RWPE2 (cell line): ENCODE measurements around the gene C5.
"Not testable (repeated sequence)": the region's sequence is repeated elsewhere in the genome, so short reads cannot be mapped to it uniquely, and the experiment has no call there.

Source experiments
- ATAC-seq: fragments of 200-7000 bp; cut with Tn5 transposase; 3 replicates; pipeline ENCODE4 v1.9.1; 2021; ENCODE audit warnings: low read depth
- DNase-seq: peaks from one replicate; pipeline ENCODE4 v3.0.0-alpha.2; 2020; ENCODE audit warnings: low spot score
- H3K27ac ChIP-seq: fragments of 450-650 bp; 2 replicates; pipeline ENCODE4 v1.5.1; 2017; ENCODE audit warnings: mild to moderate bottlenecking; ENCODE audit not compliant: poor library complexity, severe bottlenecking
- H3K27me3 ChIP-seq: fragments of 250-450 bp; sonication (Bioruptor Pico); 2 replicates; pipeline ENCODE4 v1.5.1; 2021; ENCODE audit warnings: mild to moderate bottlenecking, moderate library complexity; ENCODE audit not compliant: insufficient read depth, poor library complexity, severe bottlenecking
- H3K36me3 ChIP-seq: fragments of 250-450 bp; sonication (Bioruptor Pico); 2 replicates; pipeline ENCODE4 v1.5.1; 2020; ENCODE audit warnings: low read depth, mild to moderate bottlenecking, moderate library complexity
- H3K4me1 ChIP-seq: fragments of 250-450 bp; sonication (Bioruptor Pico); 2 replicates; pipeline ENCODE4 v1.5.1; 2021; ENCODE audit warnings: mild to moderate bottlenecking, moderate library complexity; ENCODE audit not compliant: insufficient read depth, poor library complexity, severe bottlenecking
- H3K4me3 ChIP-seq: fragments of 250-450 bp; sonication (Bioruptor Pico); 2 replicates; pipeline ENCODE4 v1.5.1; 2021; ENCODE audit warnings: mild to moderate bottlenecking, moderate library complexity; ENCODE audit not compliant: severe bottlenecking
- H3K9me3 ChIP-seq: fragments of 250-450 bp; sonication (Bioruptor Pico); 2 replicates; pipeline ENCODE4 v1.5.1; 2021; ENCODE audit warnings: mild to moderate bottlenecking, moderate library complexity; ENCODE audit not compliant: severe bottlenecking
- CTCF ChIP-seq: fragments of 450-650 bp; IDR thresholded peaks from one replicate; pipeline ENCODE4 v1.5.1; 2017; ENCODE audit warnings: mild to moderate bottlenecking, moderate library complexity; ENCODE audit not compliant: poor library complexity, severe bottlenecking

C5 gene

DNA sequence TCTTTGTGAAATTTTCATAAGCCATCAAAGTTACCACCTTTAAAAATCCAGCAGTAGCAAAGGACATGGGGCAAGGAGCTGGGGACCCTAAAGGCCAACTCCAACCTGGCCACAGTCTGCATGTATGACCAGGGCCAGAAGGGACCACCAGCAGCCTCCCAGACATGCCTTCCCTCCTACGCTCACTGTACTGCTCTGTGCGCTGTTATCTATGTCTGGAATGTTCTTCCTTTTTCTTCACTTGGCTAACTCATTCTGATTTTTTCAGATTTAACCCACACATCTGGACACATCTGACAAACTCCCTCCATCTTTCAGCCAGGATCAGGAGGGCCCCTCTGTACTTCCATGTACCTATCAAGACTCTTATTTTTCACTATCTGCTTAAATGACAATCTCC lies 75.9 kb downstream of the C5 start:
- TF ChIP-seq CTCF: no peak
- H3K36me3 ChIP-seq: no peaks in the 10 kb centered on the region
- H3K27ac ChIP-seq: no peak overlapping the region
- ATAC-seq (no peak), DNase-seq (no peak)
- H3K27me3 ChIP-seq: no peaks in the 10 kb centered on the region
- H3K4me1 ChIP-seq: no peaks in the 10 kb centered on the region
- no peak overlapping the region for H3K4me3 ChIP-seq
- no peaks in the 10 kb centered on the region for H3K9me3 ChIP-seq

DNA sequence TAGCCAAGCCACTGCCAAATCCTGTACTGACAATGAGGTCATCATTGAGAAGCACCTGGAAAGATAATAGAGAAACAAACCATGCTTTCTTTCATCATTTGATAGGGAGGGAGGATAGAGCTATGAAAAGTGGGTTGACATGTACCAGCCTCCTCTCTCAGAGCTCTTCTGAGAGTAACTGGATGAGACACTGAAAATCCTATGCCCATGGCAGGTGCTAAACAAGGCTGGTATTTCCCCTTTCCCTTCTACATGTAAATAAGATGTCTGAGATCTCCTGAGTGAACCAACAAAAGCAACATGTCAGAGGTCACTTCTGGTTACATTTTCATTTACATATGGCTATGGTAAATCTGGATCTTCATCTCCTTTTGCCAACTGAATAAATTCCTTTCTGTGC lies 78.1 kb downstream of the C5 start:
- DNase-seq (no peak), ATAC-seq (no peak)
- Histone ChIP-seq H3K4me3 (no peak overlapping the region), H3K4me1 (no peaks in the 10 kb centered on the region), H3K9me3 (no peaks in the 10 kb centered on the region), H3K36me3 (no peaks in the 10 kb centered on the region), H3K27me3 (no peaks in the 10 kb centered on the region), H3K27ac (no peak overlapping the region)
- TF ChIP-seq CTCF: no peak

GRCh38 chr9:120971471-120971870 lies 78.6 kb downstream of the C5 start:
- H3K27ac ChIP-seq, H3K9me3 ChIP-seq, H3K27me3 ChIP-seq, H3K36me3 ChIP-seq, H3K4me3 ChIP-seq, DNase-seq, ATAC-seq, H3K4me1 ChIP-seq: not testable (repeated sequence)

GRCh38 chr9:120970244-120970643 lies 79.8 kb downstream of the C5 start:
- DNase-seq: no peak
- no peaks in the 10 kb centered on the region for H3K4me1 ChIP-seq
- no peak overlapping the region for H3K27ac ChIP-seq
- H3K4me3 ChIP-seq: no peak overlapping the region
- no peaks in the 10 kb centered on the region for H3K36me3 ChIP-seq
- H3K9me3 ChIP-seq: no peaks in the 10 kb centered on the region
- no peak for TF ChIP-seq CTCF
- no peak for ATAC-seq
- H3K27me3 ChIP-seq: no peaks in the 10 kb centered on the region

DNA sequence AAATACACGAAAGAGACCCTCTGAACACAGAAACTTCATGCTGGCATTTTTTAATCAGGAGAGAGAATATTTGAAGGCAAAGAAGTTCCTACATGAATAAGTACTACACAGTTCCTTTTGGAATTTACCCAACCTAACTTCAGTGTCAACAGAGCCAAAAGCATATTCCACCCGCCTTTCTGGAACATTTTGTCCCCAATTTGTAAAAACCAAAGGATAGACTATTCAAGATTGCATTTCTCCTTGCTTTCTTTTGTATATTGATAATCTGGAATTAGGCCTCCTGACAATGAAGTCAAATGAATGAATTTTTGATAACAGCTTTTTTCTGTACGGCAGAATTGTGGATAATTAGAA lies 84.1 kb downstream of the C5 start:
- Histone ChIP-seq H3K9me3 (no peaks in the 10 kb centered on the region), H3K4me1 (no peaks in the 10 kb centered on the region), H3K4me3 (no peak overlapping the region), H3K27me3 (no peaks in the 10 kb centered on the region), H3K27ac (no peak overlapping the region), H3K36me3 (no peaks in the 10 kb centered on the region)
- ATAC-seq (no peak), DNase-seq (no peak)
- no peak for TF ChIP-seq CTCF
